HG03280 (cell line): ENCODE results near the gene CRADD.
A peak's percentile ranks its signal among the peaks of the same experiment; 100 is the strongest.
"Not testable (repeated sequence)": the region's sequence is repeated elsewhere in the genome, so short reads cannot be mapped to it uniquely, and the experiment has no call there.

Source experiments
- ATAC-seq: cut with Tn5 transposase; IDR thresholded peaks from one replicate; pipeline ENCODE4 v1.9.1; 2021; ENCODE audit warnings: mild to moderate bottlenecking, moderate library complexity; ENCODE audit not compliant: unreplicated experiment

The CRADD gene

DNA sequence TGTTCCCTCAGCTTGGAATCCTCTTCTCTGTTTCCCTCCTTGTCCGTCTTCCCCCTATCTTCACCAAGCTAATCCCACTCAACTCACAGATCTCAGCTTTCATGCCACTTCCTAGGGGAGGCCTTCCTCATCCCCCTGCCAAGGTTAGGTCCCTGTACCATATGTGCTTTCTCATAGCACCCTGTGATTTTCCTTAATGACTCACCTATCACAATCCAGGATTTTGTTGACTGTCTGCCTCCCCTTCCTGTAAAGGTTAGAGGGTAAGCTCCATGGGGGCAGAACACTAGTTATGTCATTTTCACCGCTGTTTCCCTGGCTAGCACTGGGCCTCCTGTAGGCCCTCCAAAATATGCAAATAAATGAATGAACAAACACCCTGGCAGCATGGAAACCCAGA lies 57.6 kb downstream of the CRADD start:
- no peak for ATAC-seq

DNA sequence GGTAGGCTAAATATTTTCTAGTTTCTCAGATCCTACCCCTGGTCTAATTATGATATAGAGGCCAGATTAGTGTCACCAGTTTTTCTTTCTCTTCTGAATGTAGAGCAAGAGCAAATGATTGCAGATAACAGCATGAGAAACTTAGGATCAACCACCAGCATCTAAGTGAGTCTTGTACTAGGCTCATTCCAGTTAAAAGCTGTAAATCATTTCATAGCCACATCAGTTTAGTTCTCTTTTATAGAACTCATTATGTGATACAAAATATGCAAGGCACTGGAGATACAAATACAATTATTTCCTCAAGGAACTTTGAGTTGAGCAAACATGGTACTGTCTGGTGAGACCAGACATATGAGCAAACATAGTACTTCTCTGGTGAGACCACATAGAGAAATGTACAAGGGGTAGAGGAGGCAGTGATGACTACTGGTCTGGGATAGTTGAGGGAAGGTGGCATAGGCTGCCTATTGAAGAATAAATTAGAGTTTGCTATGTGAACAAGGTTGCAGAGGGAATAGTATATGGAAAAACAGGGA lies 59.5 kb downstream of the CRADD start:
- no peak for ATAC-seq

DNA sequence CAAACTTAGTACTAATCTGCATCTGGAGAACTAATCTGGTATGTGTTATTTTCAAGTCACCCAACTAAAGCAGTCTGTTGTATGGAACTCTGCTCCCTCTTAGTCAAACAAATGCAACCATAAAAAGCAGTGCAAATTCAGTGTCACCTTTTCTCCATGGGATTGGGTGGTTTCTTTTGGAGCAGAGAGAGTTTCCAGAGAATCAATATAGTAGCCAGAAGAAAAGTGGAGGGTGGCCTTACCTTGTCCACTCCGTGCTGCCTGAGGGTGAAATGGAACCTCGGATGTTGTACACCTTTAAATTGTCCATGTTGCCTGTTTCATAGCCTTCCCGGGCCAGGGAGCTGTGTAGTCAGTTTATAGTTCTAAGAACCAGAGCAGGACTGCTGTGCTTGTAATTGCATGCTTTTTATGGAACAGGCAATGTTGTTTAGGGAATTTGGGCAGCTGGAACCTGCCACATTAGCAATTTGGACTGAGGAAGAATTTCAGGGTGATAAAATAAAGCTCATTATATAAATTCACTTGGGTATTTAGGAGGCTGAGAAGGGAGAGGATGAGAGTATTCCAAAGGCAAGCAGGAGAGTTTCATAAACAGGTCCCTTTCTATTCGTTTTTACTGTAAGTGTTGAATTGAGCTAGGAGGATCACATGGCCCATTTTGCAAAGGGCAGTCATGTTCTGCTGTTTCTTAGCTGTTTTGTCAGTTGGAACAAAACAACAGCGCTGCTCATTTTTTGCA lies 60.5 kb downstream of the CRADD start:
- no peak for ATAC-seq

DNA sequence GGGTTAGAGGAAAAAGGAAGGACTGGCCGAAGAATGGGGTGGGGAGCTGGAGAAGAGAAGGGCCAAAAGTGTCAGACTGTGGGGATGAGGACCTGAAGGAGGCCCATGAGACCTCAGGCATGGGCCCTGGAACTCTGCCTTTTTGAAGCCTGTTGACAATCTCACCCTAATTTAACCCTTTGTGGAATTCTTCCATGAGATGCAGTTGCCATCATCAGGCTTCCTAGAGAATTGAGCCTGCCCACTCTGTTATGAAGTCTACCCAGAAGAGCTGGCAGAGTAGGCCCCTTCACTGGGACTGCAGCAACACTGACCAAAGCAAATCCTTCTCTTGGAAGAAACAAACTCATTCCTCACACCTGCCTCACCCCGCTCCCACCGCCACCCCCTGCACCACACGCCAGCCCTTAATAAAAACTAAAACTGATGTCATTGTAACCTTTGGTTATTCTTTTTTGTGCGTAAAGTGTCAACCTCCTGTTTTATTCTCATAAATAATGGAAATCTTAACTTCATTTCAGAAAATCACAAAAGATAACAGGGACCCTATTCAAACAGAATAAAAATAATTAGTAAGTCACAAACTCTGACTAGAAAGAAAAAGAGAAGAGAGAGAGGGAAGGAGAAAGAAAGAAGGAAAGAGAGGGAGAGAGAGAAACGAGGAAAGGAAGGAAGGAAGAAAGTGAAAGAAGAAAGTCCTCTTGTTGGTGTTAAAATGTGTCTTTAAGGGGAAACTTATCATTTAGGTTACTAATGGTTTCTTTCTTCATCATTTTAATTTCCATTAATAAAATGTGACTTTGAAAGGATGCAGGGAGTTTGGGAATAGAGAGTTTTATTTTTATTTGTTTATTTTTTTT lies 61.3 kb downstream of the CRADD start:
- no peak for ATAC-seq

DNA sequence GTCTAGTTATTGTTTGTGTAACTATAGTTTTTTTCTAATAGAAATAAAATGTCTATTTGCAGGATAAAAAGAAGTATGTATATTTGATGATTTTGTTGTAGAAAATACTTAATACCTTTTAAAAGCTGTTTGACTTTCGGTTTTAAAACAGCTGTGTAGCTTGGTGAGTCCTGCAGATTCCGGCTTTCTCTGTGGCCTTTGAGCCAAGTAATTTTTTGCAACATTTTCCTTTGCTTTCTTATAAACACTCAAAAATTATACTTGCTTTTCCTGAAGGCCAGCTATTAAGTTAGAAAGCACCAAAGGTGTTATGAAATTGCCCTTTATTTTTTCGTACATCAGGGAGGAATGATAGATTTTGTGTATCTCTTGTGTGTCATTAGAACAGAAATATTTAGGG lies 63.6 kb downstream of the CRADD start:
- no peak for ATAC-seq

DNA sequence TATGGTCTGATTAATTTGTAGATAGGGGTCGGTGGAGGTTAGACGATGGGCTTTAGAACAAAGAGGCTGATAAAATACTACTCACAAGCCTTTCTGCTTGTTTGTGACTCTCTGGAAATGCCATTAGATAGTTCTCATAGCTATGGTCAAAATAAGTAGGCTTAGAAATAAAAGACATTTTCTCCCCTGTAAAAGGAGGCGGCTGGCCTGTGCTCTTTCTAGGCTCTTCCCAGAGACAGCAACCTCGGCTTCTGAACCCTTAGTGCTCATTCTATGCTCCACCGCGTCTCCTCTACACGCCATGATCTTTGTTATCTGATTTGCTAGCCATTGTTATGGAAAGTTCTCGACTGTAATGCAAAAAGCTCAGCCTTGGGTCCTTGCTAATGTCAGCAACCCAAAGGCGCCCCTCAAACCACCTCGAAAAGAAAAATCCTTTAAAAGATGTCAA lies 64.5 kb downstream of the CRADD start:
- peak; percentile 20 for ATAC-seq

DNA sequence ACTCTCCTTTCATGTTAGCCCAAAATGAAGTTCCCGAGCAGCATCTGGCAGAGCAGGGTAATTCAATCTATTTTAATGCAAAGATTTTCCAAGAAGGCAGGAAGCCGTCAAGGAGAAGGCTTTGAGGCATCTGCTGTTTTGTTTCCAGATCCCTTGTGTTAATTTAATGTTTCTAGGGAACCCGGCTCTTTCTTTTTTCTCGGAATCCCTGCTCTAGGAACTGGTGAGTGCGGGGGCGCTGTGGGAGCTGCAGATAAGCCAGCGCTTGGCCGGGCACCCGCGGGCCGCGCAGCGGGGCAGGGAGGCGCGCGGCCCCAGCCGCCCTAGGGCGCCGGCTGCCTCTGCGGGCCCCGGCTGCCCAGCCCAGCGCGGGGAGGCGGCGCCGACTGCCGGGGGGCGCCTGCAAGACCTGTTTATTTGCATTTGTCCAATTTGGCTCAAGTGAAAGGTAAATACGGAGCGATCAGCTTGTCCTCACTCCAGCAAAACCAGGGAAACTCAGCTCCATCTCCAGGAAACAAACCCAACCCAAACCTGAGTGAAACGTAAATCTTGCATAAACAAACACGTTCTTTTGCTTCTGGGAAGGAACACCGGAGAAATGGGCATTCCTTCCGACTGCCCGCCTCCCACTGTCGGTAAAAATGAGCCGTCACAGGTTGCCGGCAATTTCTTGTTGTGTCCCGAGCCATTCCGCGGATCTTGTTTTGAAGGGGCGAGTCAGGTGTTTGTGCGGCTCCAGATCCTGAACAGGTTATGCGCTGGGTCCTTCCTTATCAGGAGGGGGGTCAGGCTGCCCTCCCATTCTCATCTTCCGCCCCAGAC lies 65.1 kb downstream of the CRADD start:
- ATAC-seq, result peak; percentile 87

DNA sequence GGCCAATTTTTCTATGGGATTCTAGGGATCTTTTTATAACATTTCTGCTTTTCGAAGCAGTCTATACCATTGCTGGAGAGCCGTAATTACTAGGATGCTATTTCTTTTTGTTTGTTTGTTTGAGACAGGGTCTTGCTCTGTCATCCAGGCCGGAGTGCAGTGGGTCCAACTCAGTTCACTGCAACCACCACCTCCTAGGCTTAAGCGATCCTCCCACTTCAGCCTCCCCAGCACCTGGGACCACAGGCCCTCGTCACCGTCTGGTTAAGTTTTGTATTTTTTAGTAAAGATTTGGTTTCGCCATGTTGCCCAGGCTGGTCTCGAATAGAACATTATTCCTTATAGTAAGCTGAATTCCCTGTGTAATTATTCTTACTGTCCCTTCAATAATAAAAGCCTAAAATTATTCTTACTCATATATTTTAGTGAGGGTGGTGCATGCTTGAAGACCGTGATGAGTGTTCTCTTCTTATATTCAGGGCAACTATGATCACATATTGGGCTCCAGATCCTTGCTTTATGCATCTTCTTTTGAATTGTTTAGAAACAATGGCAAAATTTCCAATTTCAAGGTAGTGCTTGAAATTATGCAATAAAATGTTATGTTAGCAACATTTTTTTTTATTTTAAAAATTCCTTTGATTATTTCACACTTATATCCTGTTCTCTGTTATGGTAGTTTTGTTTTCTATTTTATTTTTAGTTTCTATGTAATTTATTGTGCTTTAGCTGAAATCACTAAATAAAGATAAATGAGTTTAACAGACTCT lies 66.2 kb downstream of the CRADD start:
- ATAC-seq, result no peak

DNA sequence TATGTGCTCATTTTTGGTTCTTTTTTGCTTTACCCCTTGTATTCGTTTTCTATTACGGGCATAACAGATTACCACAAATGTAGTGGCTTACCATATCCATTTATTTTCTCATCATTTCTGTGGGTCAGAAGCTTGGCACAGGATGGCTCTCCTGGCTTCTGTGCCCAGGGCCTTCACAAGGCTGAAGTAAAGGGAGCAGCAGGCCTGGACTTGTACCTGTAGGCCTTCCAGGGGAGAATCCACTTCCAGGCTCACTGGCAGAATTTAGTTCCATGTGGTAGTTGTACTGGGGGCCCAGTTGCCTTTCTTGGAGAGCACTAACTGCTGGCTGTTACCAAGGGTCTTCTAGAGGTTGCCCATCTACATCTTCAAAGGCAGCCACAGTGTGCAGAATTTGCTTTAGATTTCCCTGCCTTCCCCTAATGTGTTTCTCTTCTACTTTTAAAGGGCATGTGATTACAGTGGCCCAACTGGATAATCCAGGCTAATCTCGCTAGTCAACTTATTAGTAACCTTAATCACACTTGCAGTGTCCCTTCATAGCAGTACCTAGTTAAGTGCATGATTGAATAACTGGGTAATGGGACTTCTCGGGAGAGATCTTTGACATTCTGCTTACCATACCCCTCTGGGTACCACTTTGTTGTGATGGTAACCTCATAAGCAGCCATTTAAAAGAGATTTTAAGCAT lies 67.0 kb downstream of the CRADD start:
- no peak for ATAC-seq

DNA sequence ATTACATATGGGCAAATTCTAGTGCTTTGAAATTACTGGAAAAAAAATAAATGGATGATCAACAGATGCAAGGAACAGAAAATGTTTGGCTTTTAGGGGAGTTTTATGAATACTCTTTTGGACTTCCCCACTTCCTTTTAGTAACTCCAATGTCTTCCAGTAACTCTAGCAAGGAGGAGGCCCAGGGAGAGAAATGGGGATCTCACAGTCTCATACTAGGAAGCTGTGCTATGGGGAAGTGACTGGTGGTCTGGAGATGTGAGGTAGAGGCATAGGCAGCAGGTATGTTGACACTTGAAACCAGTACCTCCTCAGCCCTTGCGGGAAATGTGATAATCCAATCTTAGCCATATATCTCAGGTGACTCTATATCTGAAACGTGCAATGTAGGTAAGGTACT lies 68.1 kb downstream of the CRADD start:
- ATAC-seq, result no peak

DNA sequence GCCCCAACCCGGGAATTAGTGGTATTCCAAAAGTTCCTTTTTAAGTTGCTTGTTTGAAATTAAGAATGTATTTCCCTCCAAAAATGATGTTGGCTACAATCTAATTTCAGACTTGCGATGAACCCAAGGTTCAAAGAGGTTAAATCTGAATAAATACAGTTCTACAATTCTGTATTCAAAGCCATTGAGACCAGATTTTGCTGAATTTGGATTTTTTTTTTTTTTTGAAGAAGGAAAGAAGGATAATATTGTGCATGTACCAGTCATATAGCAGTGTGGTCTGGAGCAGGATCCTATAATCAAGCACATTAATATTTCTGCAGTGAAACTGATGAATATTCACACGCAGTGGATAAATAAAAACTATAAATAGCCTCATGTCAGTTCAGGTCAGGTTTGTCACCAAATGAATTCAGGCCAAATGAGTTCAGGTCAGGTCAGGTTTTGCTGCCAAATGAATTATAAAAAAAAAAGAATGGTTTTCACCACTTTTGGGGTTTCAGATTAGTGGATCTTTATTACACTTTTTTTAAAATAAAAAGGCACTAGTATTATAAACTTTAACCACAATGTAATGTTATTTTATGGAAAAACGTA lies 69.5 kb downstream of the CRADD start:
- ATAC-seq, result no peak

DNA sequence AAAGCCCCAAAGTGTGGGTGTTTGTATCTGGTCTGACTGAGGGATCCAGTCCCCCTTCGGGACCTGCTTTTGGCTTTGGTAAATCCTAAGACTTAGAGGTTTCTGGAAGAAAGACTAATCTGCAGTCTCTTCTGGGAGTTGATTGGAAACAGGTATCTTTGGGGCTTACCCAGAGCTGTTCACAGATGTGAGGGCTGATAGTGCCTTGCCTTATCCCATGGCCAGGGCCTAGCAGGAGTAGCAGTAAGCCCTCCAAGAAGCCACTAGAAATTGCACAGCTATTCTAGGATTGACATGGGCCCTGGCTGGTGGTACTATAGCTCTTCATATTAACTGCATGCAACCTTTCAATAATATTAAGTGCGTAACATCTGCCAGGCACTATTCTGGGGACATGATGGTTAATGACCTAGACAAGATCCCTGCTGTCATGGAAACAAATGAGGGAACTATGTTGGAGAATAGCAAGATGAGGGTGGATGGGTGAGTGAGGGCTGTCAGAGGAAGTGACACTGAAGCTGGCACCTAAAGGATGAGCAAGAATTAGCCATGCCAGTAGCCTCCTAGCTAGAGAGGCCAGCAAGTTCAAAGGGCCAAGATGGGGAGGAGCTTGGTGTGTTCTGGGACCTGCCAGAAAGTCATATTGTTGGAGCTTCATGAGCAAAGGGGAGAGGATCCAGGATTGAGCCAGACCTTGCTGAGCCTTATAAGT lies 71.7 kb downstream of the CRADD start:
- no peak for ATAC-seq

DNA sequence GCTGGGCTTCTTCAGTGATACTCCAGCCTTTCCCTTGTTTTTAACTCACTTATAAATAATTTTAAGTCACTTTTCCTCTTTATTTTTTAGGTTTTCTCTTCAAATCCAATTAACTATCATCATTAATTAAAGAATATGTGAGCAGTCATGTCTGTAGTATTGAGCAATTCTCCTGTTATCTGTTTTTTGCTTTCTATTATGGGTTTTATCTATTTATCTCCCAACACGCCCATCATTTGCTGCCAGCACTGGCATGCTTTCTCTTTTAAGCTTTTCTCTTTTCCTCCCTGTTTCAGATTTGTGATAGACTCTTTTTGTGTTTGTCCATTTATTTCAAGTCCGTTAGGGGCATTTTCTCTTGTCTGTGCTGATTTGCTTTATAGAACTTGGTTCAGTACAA lies 72.3 kb downstream of the CRADD start:
- ATAC-seq, result no peak

DNA sequence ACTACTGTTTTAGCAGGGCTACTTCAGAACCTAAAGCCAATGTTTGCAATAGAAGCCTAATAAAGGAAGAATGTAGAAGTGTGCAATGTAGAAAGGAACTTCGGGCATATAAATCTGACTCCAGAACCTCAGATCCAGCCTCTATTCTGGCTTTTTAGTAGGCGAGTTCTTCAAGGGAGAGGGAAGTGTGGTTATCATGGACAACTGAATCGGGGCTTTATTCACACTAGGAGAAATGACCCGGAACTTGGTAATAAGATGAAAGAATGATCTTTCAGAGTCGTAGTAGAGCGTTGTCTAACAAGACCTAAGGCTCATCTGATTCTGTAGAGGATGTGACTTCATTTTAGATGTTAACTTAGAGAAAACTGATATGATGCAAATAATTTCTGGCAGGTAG lies 72.9 kb downstream of the CRADD start:
- ATAC-seq, result no peak

DNA sequence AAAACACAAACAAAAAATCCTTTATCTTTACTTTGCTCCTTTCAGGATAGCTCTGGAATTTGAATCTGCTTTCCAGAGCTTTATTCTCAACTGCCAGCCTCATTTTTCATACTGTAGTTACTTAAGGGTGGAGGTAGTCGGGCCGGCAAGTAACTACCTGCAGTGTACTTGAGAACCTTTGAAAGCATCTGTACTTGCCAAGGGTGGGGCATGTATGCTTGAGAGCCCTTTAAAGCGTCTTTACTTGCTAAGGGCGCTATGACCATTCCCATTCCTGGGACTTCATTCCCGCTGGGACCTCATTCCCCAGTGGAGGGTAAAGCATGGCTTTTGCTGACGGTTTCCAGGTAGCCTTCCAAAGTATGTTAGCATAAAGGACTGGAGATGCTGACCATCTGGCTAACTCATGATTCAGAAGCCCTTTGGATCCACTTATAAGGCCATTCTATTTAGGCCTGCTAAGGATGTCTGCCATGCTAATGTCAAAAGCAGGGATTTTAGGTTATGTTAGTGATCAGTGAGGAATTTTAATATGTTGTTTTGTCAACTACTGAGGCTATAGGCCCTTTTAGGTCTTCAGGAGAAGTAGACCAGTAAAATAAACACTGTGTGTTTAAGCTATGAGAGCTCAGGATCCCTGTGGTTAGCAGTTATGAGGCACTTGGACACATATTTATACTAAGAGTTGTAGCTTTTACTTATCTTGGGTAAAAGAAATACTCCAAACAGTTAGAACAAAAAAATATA lies 74.9 kb downstream of the CRADD start:
- no peak for ATAC-seq

DNA sequence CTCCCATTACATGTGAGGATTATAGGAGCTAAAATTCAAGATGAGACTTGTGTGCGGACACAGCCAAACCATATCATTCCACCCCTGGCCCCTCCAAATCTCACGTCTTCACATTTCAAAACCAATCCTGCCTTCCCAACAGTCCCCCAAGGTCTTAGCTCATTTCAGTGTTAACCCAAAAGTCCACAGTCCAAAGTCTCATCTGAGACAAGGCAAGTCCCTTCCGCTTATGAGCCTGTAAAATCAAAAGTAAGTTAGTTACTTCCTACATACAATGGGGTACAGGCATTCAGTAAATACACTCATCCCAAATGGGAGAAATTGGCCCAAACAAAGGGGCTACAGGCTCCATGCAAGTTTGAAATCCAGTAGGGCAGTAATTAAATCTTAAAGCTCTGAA lies 76.1 kb downstream of the CRADD start:
- ATAC-seq, result no peak

DNA sequence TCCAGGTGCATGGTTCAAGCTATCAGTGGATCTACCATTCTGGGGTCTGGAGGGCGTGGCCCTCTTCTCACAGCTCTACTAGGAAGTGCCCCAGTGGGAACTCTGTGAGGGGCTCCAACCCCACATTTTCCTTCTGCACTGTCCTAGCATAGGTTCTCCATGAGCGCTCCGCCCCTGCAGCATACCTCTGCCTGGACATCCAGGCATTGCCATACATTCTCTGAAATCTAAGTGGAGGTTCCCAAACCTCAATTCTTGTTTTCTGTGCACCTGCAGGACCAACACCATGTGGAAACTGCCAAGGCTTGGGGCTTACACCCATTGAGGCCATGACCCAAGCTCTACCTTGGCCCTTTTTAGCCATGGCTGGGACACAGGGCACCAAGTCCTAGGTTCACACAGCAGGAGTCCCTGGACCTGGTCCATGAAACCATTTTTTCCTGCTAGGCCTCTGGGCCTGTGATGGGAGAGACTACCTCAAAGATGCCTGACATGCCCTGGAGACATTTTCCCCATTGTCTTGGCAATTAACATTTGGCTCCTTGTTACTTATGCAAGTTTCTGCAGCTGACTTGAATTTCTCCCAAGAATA lies 76.8 kb downstream of the CRADD start:
- ATAC-seq, result no peak

DNA sequence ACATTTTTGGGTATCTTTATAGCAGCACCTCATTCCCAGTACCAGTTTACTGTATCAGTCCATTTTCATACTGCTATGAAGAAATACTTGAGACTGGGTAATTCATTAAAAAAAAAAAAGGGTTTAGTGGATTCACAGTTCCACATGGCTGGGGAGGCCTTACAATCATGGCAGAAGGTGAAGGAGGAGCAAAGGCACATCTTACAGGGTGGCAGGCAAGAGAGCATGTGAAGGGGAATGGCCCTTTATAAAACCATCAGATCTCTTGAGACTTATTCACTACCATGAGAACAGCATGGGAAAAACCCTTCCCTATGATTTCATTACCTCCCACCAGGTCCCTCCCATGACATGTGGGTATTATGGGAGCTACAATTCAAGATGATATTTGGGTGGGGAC lies 77.7 kb downstream of the CRADD start:
- ATAC-seq, result not testable (repeated sequence)
